Hematopoietic multipotent progenitor cell treated with erythropoietin and hydrocortisone succinate and interleukin-3 and kit ligand, for 4 days (in vitro differentiated cells): Measurements from ENCODE around the gene POLDIP3.
A peak's percentile ranks its signal among the peaks of the same experiment; 100 is the strongest.
"Not testable (repeated sequence)": the region's sequence is repeated elsewhere in the genome, so short reads cannot be mapped to it uniquely, and the experiment has no call there.

Source experiments
- DNase-seq: peaks from one replicate; pipeline ENCODE4 v3.0.0-alpha.2; 2015

The POLDIP3 gene

GRCh38 chr22:42553475-42554361 is 61.0 kb downstream of the POLDIP3 start, which contains the start of gene SERHL2:
TSS of gene SERHL2 (plus strand) at chr22:42553956. CDS start at chr22:42554021, 65 bp downstream.
- peak; percentile 97 for DNase-seq

- DNase-seq: not testable (repeated sequence)
These were observed 62.4 kb downstream of the POLDIP3 start for GRCh38 chr22:42552294-42552647.

GRCh38 chr22:42549331-42550060 is 65.2 kb downstream of the POLDIP3 start:
- no peak for DNase-seq

GRCh38 chr22:42548597-42549330 is 65.9 kb downstream of the POLDIP3 start:
- DNase-seq: no peak

- DNase-seq: not testable (repeated sequence)
These were observed 66.6 kb downstream of the POLDIP3 start for GRCh38 chr22:42548126-42548525.

GRCh38 chr22:42547562-42547961 is 67.1 kb downstream of the POLDIP3 start:
- DNase-seq: no peak

GRCh38 chr22:42544686-42545085 is 70.0 kb downstream of the POLDIP3 start:
- no peak for DNase-seq

- DNase-seq: not testable (repeated sequence)
These were observed 75.4 kb downstream of the POLDIP3 start for GRCh38 chr22:42539236-42539771.

GRCh38 chr22:42537199-42537831 is 77.4 kb downstream of the POLDIP3 start:
- not testable (repeated sequence) for DNase-seq

- not testable (repeated sequence) for DNase-seq
These were observed 78.0 kb downstream of the POLDIP3 start for GRCh38 chr22:42536634-42537033.

- DNase-seq: no peak
These were observed 78.5 kb downstream of the POLDIP3 start for GRCh38 chr22:42536166-42536565.

- not testable (repeated sequence) for DNase-seq
These were observed 79.5 kb downstream of the POLDIP3 start for GRCh38 chr22:42535082-42535731.
